ENCODE measurements around the gene DNER. TPM values are rescaled to one million over a fixed set of nuclear protein-coding genes. Genes with fewer than 3 reads are reported as not detected.

The DNER gene
- total and polyA plus RNA-seq, 2 experiments from 2014 or later = 0.39 to 0.65 TPM

GRCh38 chr2:229335330-229335729, 379.0 kb downstream of the DNER start:
- Histone ChIP-seq H3K36me3 (ENCODE audit: low read depth) (no peaks in the 10 kb centered on the region), H3K9me3 (ENCODE audit: low read depth) (no peaks in the 10 kb centered on the region), H3F3A (ENCODE audit: insufficient read depth) (peaks cover 6% of the 10 kb centered on the region; the same call in 1 of the 2 replicates), H3K27me3 (replicated peaks; ENCODE audit: insufficient read depth) (no peaks in the 10 kb centered on the region), H3K4me1 (ENCODE audit: insufficient read depth) (peaks cover 11% of the 10 kb centered on the region), H3K9me2 (ENCODE audit: insufficient read depth) (no peaks in the 10 kb centered on the region), H3K4me3 (no peak overlapping the region), H3K27ac (no peak overlapping the region), H2AFZ (no peak overlapping the region), H4K20me1 (ENCODE audit: insufficient read depth) (no peaks in the 10 kb centered on the region), H3K79me2 (ENCODE audit: insufficient read depth) (no peaks in the 10 kb centered on the region), H3K9ac (no peak overlapping the region), H3K4me2 (ENCODE audit: unreplicated experiment) (no peak overlapping the region)
- in situ Hi-C loops (cut with MboI) = no loop called here
- no peak for DNase-seq
- WGBS, 2 experiments (ENCODE audit: low coverage in 1 of 2, low lambda C conversion rate in 2 of 2, missing lambda C conversion rate in 2 of 2) = 89 to 91% methylated on average over 7 of the region's 7 CpGs
- TF ChIP-seq EZH2 (IDR thresholded peaks at IDR 0.05; ENCODE audit: insufficient read depth, poor library complexity, severe bottlenecking) (no peak), EZH2phosphoT487 (IDR thresholded peaks at IDR 0.05; ENCODE audit: insufficient read depth, low read depth) (no peak)

- H3K4me3 ChIP-seq = no peak overlapping the region
- H3K9me3 ChIP-seq (ENCODE audit: low read depth) = no peaks in the 10 kb centered on the region
- H3K27me3 ChIP-seq (replicated peaks; ENCODE audit: insufficient read depth) = no peaks in the 10 kb centered on the region
- no peaks in the 10 kb centered on the region for H3K9me2 ChIP-seq (ENCODE audit: insufficient read depth)
- no peak overlapping the region for H3K27ac ChIP-seq
- H3F3A ChIP-seq (ENCODE audit: insufficient read depth) = no peaks in the 10 kb centered on the region
- H3K36me3 ChIP-seq (ENCODE audit: low read depth) = no peaks in the 10 kb centered on the region
- no peak overlapping the region for H3K4me2 ChIP-seq (ENCODE audit: unreplicated experiment)
- in situ Hi-C loops (cut with MboI) = no loop called here
- no peak overlapping the region for H3K9ac ChIP-seq
- H3K4me1 ChIP-seq (ENCODE audit: insufficient read depth) = no peaks in the 10 kb centered on the region
- H3K79me2 ChIP-seq (ENCODE audit: insufficient read depth) = no peaks in the 10 kb centered on the region
- H2AFZ ChIP-seq = no peak overlapping the region
- WGBS, 2 experiments (ENCODE audit: low coverage in 1 of 2, low lambda C conversion rate in 2 of 2, missing lambda C conversion rate in 2 of 2) = 49% methylated on average over 5 of the region's 5 CpGs
- no peak for DNase-seq
- no peaks in the 10 kb centered on the region for H4K20me1 ChIP-seq (ENCODE audit: insufficient read depth)
- no peak for TF ChIP-seq EZH2 (IDR thresholded peaks at IDR 0.05; ENCODE audit: insufficient read depth, poor library complexity, severe bottlenecking)
- no peak for TF ChIP-seq EZH2phosphoT487 (IDR thresholded peaks at IDR 0.05; ENCODE audit: insufficient read depth, low read depth)
Observed at GRCh38 chr2:229330952-229331351, 383.4 kb downstream of the DNER start.

- no peaks in the 10 kb centered on the region for H3K9me3 ChIP-seq (ENCODE audit: low read depth)
- H3K9me2 ChIP-seq (ENCODE audit: insufficient read depth) = no peaks in the 10 kb centered on the region
- no peak for TF ChIP-seq EZH2phosphoT487 (IDR thresholded peaks at IDR 0.05; ENCODE audit: insufficient read depth, low read depth)
- TF ChIP-seq EZH2 (IDR thresholded peaks at IDR 0.05; ENCODE audit: insufficient read depth, poor library complexity, severe bottlenecking) = no peak
- no peaks in the 10 kb centered on the region for H3K79me2 ChIP-seq (ENCODE audit: insufficient read depth)
- H3K27me3 ChIP-seq (replicated peaks; ENCODE audit: insufficient read depth) = no peaks in the 10 kb centered on the region
- H3K4me1 ChIP-seq (ENCODE audit: insufficient read depth) = no peaks in the 10 kb centered on the region
- no peak overlapping the region for H3K9ac ChIP-seq
- no peak for DNase-seq
- H3K4me2 ChIP-seq (ENCODE audit: unreplicated experiment) = no peak overlapping the region
- H3K4me3 ChIP-seq = no peak overlapping the region
- in situ Hi-C loops (cut with MboI) = no loop called here
- H3K27ac ChIP-seq = no peak overlapping the region
- H3K36me3 ChIP-seq (ENCODE audit: low read depth) = no peaks in the 10 kb centered on the region
- no peaks in the 10 kb centered on the region for H3F3A ChIP-seq (ENCODE audit: insufficient read depth)
- WGBS, 2 experiments (ENCODE audit: low coverage in 1 of 2, low lambda C conversion rate in 2 of 2, missing lambda C conversion rate in 2 of 2) = 79 to 84% methylated on average over 3 of the region's 3 CpGs
- no peaks in the 10 kb centered on the region for H4K20me1 ChIP-seq (ENCODE audit: insufficient read depth)
- H2AFZ ChIP-seq = no peak overlapping the region
Observed at GRCh38 chr2:229319558-229319957, 394.8 kb downstream of the DNER start.

- Histone ChIP-seq H2AFZ (no peak overlapping the region), H3F3A (ENCODE audit: insufficient read depth) (peaks cover 19% of the 10 kb centered on the region), H4K20me1 (ENCODE audit: insufficient read depth) (no peaks in the 10 kb centered on the region), H3K4me2 (ENCODE audit: unreplicated experiment) (peak overlapping the region; percentile 62), H3K4me3 (no peak overlapping the region), H3K27me3 (replicated peaks; ENCODE audit: insufficient read depth) (no peaks in the 10 kb centered on the region), H3K4me1 (ENCODE audit: insufficient read depth) (peaks cover 16% of the 10 kb centered on the region), H3K9me3 (ENCODE audit: low read depth) (no peaks in the 10 kb centered on the region), H3K27ac (peak overlapping the region; percentile 66), H3K9me2 (ENCODE audit: insufficient read depth) (no peaks in the 10 kb centered on the region), H3K36me3 (ENCODE audit: low read depth) (no peaks in the 10 kb centered on the region), H3K9ac (no peak overlapping the region), H3K79me2 (ENCODE audit: insufficient read depth) (no peaks in the 10 kb centered on the region)
- DNase-seq = peak; percentile 23
- in situ Hi-C loops (cut with MboI) = no loop called here
- TF ChIP-seq EZH2 (IDR thresholded peaks at IDR 0.05; ENCODE audit: insufficient read depth, poor library complexity, severe bottlenecking) = no peak
- no peak for TF ChIP-seq EZH2phosphoT487 (IDR thresholded peaks at IDR 0.05; ENCODE audit: insufficient read depth, low read depth)
- 47% methylated on average over 5 of the region's 5 CpGs for WGBS, 2 experiments (ENCODE audit: low coverage in 1 of 2, low lambda C conversion rate in 2 of 2, missing lambda C conversion rate in 2 of 2)
Observed at GRCh38 chr2:229314117-229314516, 400.2 kb downstream of the DNER start.

GRCh38 chr2:229313591-229313990, 400.8 kb downstream of the DNER start:
- H3K27me3 ChIP-seq (replicated peaks; ENCODE audit: insufficient read depth) = no peaks in the 10 kb centered on the region
- no peak for TF ChIP-seq EZH2 (IDR thresholded peaks at IDR 0.05; ENCODE audit: insufficient read depth, poor library complexity, severe bottlenecking)
- peak; percentile 90 for DNase-seq
- no peaks in the 10 kb centered on the region for H3K9me3 ChIP-seq (ENCODE audit: low read depth)
- H3K4me3 ChIP-seq = no peak overlapping the region; the same call in 1 of the 2 replicates
- no peaks in the 10 kb centered on the region for H3K9me2 ChIP-seq (ENCODE audit: insufficient read depth)
- H3K4me1 ChIP-seq (ENCODE audit: insufficient read depth) = peaks cover 16% of the 10 kb centered on the region
- H3K27ac ChIP-seq = peak overlapping the region; percentile 66
- no peaks in the 10 kb centered on the region for H4K20me1 ChIP-seq (ENCODE audit: insufficient read depth)
- peak overlapping the region; percentile 62 for H3K4me2 ChIP-seq (ENCODE audit: unreplicated experiment)
- WGBS, 2 experiments (ENCODE audit: low coverage in 1 of 2, low lambda C conversion rate in 2 of 2, missing lambda C conversion rate in 2 of 2) = 2 to 3% methylated on average over 3 of the region's 3 CpGs
- no peaks in the 10 kb centered on the region for H3K79me2 ChIP-seq (ENCODE audit: insufficient read depth)
- H2AFZ ChIP-seq = 0 out of 2 replicates have a peak overlapping the region, but pooled peaks have one; percentile 37
- H3F3A ChIP-seq (ENCODE audit: insufficient read depth) = peaks cover 19% of the 10 kb centered on the region
- H3K36me3 ChIP-seq (ENCODE audit: low read depth) = no peaks in the 10 kb centered on the region
- in situ Hi-C loops (cut with MboI) = no loop called here
- no peak overlapping the region for H3K9ac ChIP-seq

Small RNAs within 50 kb of the gene (small RNA-seq; reads per million reads assigned to genes)
- gene RNU7-9P (ENCODE audit: low read depth, low replicate concordance) = not detected

Other genes starting within 250 kb of the DNER start
- 121 and 124 TPM in 2 replicates for gene TRIP12, start 207.5 kb upstream of the DNER start, total RNA-seq (2014; rRNA removed; shearing (Covaris generic))
- gene TRIP12, start 207.5 kb upstream of the DNER start, polyA plus RNA-seq (2016; fragmentation: Nextera tagmentation; extraction: Ambion mirVana) = 52.0 and 52.2 TPM in 2 replicates
- gene FBXO36, start 207.9 kb upstream of the DNER start, total RNA-seq (2014; rRNA removed; shearing (Covaris generic)) = 2.3 and 5.3 TPM in 2 replicates
- gene FBXO36, start 207.9 kb upstream of the DNER start, polyA plus RNA-seq (2016; fragmentation: Nextera tagmentation; extraction: Ambion mirVana) = 6.3 and 6.5 TPM in 2 replicates

Measured in GM23248 (cell line).